IPS-20b (cell line): Measurements from ENCODE around the gene ELF3.

Experiments used
- H3K27ac ChIP-seq: one replicate; pipeline ENCODE4 v1.5.1; 2013; ENCODE audit warnings: low read length
- H3K27me3 ChIP-seq: 2 replicates; pipeline ENCODE4 v1.6.1; 2013; ENCODE audit warnings: mild to moderate bottlenecking, low read length, inconsistent platforms; ENCODE audit not compliant: insufficient read depth
- H3K36me3 ChIP-seq: 2 replicates; pipeline ENCODE4 v1.6.1; 2013; ENCODE audit warnings: low read depth, mild to moderate bottlenecking, inconsistent platforms, low read length, moderate library complexity; ENCODE audit not compliant: insufficient read depth
- H3K4me1 ChIP-seq: 2 replicates; pipeline ENCODE4 v1.6.1; 2013; ENCODE audit warnings: mild to moderate bottlenecking, control low read depth, inconsistent platforms, low read length, moderate library complexity; ENCODE audit not compliant: insufficient read depth
- H3K4me3 ChIP-seq: 2 replicates; pipeline ENCODE4 v1.5.1; 2013; ENCODE audit warnings: mild to moderate bottlenecking, low read length, inconsistent platforms
- H3K9ac ChIP-seq: 2 replicates; pipeline ENCODE4 v1.6.1; 2013; ENCODE audit warnings: low read depth, mild to moderate bottlenecking, inconsistent platforms, low read length, moderate library complexity
- H3K9me3 ChIP-seq: 2 replicates; pipeline ENCODE4 v1.6.1; 2013; ENCODE audit warnings: mild to moderate bottlenecking, low read depth, low read length, inconsistent platforms; ENCODE audit not compliant: insufficient read depth

The ELF3 gene

DNA sequence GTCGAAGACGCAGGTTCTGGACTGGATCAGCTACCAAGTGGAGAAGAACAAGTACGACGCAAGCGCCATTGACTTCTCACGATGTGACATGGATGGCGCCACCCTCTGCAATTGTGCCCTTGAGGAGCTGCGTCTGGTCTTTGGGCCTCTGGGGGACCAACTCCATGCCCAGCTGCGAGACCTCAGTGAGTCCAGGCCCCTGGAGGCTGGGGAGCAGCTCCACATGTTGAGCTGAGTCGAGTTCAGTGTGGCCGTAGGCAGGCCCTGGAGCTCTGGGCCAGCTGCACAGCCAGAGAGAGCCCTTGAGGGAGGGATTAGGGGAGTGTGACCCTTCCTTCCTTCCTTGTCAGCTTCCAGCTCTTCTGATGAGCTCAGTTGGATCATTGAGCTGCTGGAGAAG, 1.6 kb downstream of the ELF3 start:
- Histone ChIP-seq H3K9ac (no peak overlapping the region), H3K27ac (no peak overlapping the region), H3K4me3 (no peak overlapping the region), H3K4me1 (peaks cover 30% of the 10 kb centered on the region), H3K9me3 (no peaks in the 10 kb centered on the region), H3K27me3 (no peaks in the 10 kb centered on the region; the same call in 1 of the 2 replicates), H3K36me3 (peaks cover 33% of the 10 kb centered on the region)

- no peak overlapping the region for H3K27ac ChIP-seq
- H3K4me1 ChIP-seq, result peaks cover 22% of the 10 kb centered on the region
These were observed 2.4 kb downstream of the ELF3 start for GRCh38 chr1:202012544-202013478.

GRCh38 chr1:202013603-202014002, 3.2 kb downstream of the ELF3 start:
- Histone ChIP-seq H3K27me3 (no peaks in the 10 kb centered on the region; the same call in 1 of the 2 replicates), H3K27ac (no peak overlapping the region), H3K4me1 (peaks cover 17% of the 10 kb centered on the region), H3K36me3 (peaks cover 33% of the 10 kb centered on the region), H3K9ac (no peak overlapping the region), H3K9me3 (no peaks in the 10 kb centered on the region), H3K4me3 (no peak overlapping the region)

More at GRCh38 chr1:202012544-202013478, 2.4 kb downstream of the ELF3 start:
- H3K36me3 ChIP-seq, result peaks cover 33% of the 10 kb centered on the region
- no peak overlapping the region for H3K4me3 ChIP-seq
- no peaks in the 10 kb centered on the region; the same call in 1 of the 2 replicates for H3K27me3 ChIP-seq
- no peak overlapping the region for H3K9ac ChIP-seq
- H3K9me3 ChIP-seq, result no peaks in the 10 kb centered on the region

GRCh38 chr1:202014060-202014459, 3.7 kb downstream of the ELF3 start:
- no peak overlapping the region for H3K27ac ChIP-seq
- H3K4me1 ChIP-seq, result peaks cover 15% of the 10 kb centered on the region
- H3K27me3 ChIP-seq, result no peaks in the 10 kb centered on the region; the same call in 1 of the 2 replicates
- H3K9ac ChIP-seq, result no peak overlapping the region
- H3K4me3 ChIP-seq, result no peak overlapping the region
- peaks cover 33% of the 10 kb centered on the region for H3K36me3 ChIP-seq
- no peaks in the 10 kb centered on the region for H3K9me3 ChIP-seq

DNA sequence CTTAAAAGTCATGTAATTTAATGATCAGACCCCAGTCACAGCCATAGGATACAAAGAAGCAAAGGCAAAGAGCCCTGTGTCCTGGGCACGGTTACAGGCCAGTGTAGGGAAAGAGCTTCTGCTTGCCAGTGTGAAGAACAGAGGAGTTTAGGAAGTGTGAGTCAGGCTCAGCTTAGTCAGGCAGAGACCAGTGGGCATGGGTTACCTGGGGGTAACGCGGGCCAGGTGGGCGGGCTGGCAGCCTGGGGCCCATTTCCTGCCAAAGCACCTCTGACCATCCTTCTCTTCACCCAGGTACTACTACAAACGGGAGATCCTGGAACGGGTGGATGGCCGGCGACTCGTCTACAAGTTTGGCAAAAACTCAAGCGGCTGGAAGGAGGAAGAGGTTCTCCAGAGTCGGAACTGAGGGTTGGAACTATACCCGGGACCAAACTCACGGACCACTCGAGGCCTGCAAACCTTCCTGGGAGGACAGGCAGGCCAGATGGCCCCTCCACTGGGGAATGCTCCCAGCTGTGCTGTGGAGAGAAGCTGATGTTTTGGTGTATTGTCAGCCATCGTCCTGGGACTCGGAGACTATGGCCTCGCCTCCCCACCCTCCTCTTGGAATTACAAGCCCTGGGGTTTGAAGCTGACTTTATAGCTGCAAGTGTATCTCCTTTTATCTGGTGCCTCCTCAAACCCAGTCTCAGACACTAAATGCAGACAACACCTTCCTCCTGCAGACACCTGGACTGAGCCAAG, 4.7 kb downstream of the ELF3 start:
- Histone ChIP-seq H3K4me1 (peaks cover 8% of the 10 kb centered on the region; the same call in 1 of the 2 replicates), H3K9me3 (no peaks in the 10 kb centered on the region), H3K36me3 (peaks cover 33% of the 10 kb centered on the region), H3K27me3 (no peaks in the 10 kb centered on the region; the same call in 1 of the 2 replicates), H3K27ac (no peak overlapping the region), H3K4me3 (no peak overlapping the region), H3K9ac (no peak overlapping the region)

DNA sequence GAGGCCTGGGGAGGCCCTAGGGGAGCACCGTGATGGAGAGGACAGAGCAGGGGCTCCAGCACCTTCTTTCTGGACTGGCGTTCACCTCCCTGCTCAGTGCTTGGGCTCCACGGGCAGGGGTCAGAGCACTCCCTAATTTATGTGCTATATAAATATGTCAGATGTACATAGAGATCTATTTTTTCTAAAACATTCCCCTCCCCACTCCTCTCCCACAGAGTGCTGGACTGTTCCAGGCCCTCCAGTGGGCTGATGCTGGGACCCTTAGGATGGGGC, 5.2 kb downstream of the ELF3 start:
- H3K4me3 ChIP-seq, result no peak overlapping the region
- H3K4me1 ChIP-seq, result peaks cover 7% of the 10 kb centered on the region; the same call in 1 of the 2 replicates
- H3K27me3 ChIP-seq, result no peaks in the 10 kb centered on the region; the same call in 1 of the 2 replicates
- peaks cover 33% of the 10 kb centered on the region for H3K36me3 ChIP-seq
- H3K9ac ChIP-seq, result no peak overlapping the region
- H3K27ac ChIP-seq, result no peak overlapping the region
- H3K9me3 ChIP-seq, result no peaks in the 10 kb centered on the region

DNA sequence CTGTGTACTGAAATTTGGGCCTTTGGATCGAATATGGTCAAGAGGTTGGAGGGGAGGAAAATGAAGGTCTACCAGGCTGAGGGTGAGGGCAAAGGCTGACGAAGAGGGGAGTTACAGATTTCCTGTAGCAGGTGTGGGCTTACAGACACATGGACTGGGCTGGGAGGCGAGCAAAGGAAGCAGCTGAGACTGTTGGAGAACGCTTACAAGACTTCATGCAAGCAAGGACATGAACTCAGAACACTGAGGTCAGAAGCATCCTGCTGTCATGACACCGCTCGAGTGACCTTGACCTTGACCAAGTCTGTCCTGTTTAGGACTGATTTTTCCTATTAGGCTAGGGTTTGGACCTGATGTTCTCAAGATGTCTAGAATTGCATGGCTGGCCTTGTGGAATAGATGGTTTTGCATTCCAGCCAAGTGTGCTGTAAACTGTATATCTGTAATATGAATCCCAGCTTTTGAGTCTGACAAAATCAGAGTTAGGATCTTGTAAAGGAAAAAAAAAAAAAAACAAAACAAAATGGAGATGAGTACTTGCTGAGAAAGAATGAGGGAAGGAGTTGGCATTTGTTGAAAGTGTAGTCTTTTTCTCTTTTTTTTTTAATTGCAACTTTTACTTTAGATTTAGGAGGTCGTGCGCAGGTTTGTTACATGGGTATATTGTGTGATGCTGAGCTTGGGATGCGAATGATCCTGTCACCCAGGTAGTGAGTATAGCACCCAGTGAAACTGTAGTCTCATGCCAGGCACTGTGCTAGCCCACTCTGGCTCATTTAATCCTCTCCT, 5.8 kb downstream of the ELF3 start:
- no peak overlapping the region for H3K4me3 ChIP-seq
- H3K27ac ChIP-seq, result no peak overlapping the region
- no peaks in the 10 kb centered on the region for H3K9me3 ChIP-seq
- H3K27me3 ChIP-seq, result no peaks in the 10 kb centered on the region; the same call in 1 of the 2 replicates
- H3K36me3 ChIP-seq, result peaks cover 33% of the 10 kb centered on the region
- H3K9ac ChIP-seq, result no peak overlapping the region
- 0 out of 2 replicates have a peak, but pooled peaks cover under 1% of the 10 kb centered on the region for H3K4me1 ChIP-seq

DNA sequence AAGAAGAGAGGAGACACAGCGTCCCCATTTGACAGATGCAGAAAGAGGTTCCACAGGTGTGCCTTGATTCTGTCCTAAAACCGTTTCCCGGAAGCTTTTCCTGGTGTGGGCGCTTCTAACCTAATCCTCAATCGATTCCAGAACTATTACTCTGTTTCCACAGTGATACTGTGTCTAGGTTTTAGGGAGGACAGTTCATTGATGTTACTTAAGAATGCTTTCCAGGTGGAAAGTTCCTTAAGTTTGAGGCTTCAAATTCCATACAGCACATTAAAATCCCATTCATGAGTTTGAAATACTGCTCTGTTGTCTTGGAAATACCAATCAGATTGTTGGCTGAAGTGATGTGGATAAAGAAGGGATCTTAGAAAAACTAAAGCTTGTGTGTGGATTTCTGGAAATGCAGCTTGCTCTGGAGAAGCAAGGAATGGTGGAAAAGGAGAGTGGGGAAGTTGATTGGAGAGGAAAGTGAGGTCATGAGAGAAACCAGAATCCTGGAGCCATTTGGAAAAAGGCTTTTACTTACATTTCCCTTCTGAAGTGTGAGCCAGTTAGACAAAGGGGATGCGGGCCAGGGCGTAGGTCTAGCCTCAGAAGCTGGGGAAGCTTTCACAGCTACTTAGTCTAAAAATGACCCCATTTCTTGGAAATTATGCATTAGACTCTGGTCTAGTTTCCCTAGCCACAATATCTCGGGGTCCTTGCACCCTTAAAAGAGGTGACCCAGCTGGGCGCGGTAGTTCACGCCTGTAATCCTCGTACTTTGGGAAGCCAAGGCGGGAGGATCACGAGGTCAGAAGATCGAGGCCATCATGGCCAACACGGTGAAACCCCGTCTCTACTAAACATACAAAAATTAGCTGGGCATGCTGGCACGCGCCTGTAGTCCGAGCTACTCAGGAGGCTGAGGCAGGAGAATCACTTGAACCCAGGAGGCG, 6.7 kb downstream of the ELF3 start:
- no peak overlapping the region for H3K27ac ChIP-seq
- no peak overlapping the region for H3K4me3 ChIP-seq
- H3K4me1 ChIP-seq, result no peaks in the 10 kb centered on the region
- H3K9me3 ChIP-seq, result no peaks in the 10 kb centered on the region
- peaks cover 33% of the 10 kb centered on the region for H3K36me3 ChIP-seq
- H3K9ac ChIP-seq, result no peak overlapping the region
- no peaks in the 10 kb centered on the region for H3K27me3 ChIP-seq

- Histone ChIP-seq H3K4me1 (no peaks in the 10 kb centered on the region), H3K27ac (no peak overlapping the region), H3K9ac (no peak overlapping the region), H3K27me3 (no peaks in the 10 kb centered on the region), H3K4me3 (no peak overlapping the region), H3K36me3 (peaks cover 29% of the 10 kb centered on the region), H3K9me3 (no peaks in the 10 kb centered on the region)
These were observed 7.5 kb downstream of the ELF3 start for GRCh38 chr1:202017749-202018467.

DNA sequence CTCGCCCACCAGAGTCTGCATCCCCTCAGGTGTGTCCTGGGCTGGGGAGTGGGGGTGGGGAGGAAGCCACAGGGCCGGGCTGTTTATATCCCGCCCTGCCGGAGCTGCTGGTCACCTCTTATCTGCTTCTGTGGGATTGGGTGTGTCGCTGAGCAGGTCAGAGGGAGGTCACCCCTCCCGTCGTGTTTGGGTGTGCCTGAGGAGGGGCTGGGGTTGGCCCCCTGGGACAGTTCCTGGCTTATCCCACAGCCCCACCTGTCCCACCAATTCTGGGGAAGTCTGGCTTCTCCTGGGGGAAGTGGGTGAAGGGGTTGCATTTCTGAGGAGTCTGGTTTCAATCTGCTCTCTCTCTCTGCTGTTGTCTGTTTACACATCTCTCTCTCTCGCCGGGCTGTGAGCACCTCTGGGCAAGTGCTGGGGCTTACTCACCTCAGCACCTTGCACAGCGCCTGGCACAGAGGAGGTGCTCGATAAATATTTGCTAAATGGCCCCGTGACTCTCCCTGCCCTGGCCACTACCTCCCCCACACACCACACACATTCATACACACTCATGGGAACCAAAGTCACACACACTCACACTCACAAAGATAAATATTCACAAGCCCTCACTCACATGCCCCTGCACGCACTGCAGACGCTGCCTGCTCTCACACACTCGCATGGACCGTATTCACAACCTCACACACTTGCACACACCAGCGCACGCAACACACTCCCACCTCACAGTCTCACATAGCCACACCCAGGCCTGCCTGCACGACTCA, 8.3 kb downstream of the ELF3 start:
- H3K9ac ChIP-seq, result no peak overlapping the region
- H3K27me3 ChIP-seq, result no peaks in the 10 kb centered on the region
- H3K9me3 ChIP-seq, result no peaks in the 10 kb centered on the region
- no peaks in the 10 kb centered on the region for H3K4me1 ChIP-seq
- H3K36me3 ChIP-seq, result peaks cover 25% of the 10 kb centered on the region
- H3K27ac ChIP-seq, result no peak overlapping the region
- H3K4me3 ChIP-seq, result no peak overlapping the region
